ENCODE data around the gene ACSM6. TPM values are rescaled to one million over a fixed set of nuclear protein-coding genes. Genes with fewer than 3 reads are reported as not detected.

Gene ACSM6
- total and polyA plus RNA-seq, 2 donors (not counting 3 experiments of a cell fraction or from before 2014, with no cell fraction given) = not detected

- FAIRE-seq (no peak), DNase-seq (ENCODE audit: low read depth, low spot score) (no peak)
- no peak overlapping the region for H3K9ac ChIP-seq (replicated peaks; ENCODE audit: extremely low read depth, insufficient read depth, low read length)
- no peak overlapping the region for H2AFZ ChIP-seq (ENCODE audit: low read depth, low read length)
- no peaks in the 10 kb centered on the region for H3K79me2 ChIP-seq (ENCODE audit: control insufficient read depth, insufficient read depth, low read length)
- peaks cover 10% of the 10 kb centered on the region for H3K4me1 ChIP-seq (ENCODE audit: control insufficient read depth, extremely low read depth, insufficient read depth, low read length)
- no peaks in the 10 kb centered on the region for H3K27me3 ChIP-seq (ENCODE audit: control insufficient read depth in 2 of 2, insufficient read depth in 2 of 2, low read length in 2 of 2)
- ChIA-PET CTCF (interaction anchor here (0.9 to 4.5 kb wide), 6 partner anchors 9 to 122 kb away, joined by 3 to 50 read pairs (median 4); no protein-coding TSS in a partner anchor), POLR2A (no interaction called here)
- dilution Hi-C loops (cut with MboI; ENCODE audit: extremely low pct_ligation_motif_present, low sequenced_read_pairs) (no loop called here), intact Hi-C loops (cut with micrococcal nuclease) (loop anchor here (10.0 kb wide), 1 partner anchor 276 kb away; no protein-coding TSS in a partner anchor)
- TF ChIP-seq MYC (IDR thresholded peaks at IDR 0.05; ENCODE audit: low read depth, low read length) (no peak), POLR2A (IDR thresholded peaks at IDR 0.05; ENCODE audit: low read depth, low read length) (no peak), CTCF (IDR thresholded peaks at IDR 0.05; ENCODE audit: extremely low read depth in 1 of 2, insufficient read depth in 1 of 2, low read depth in 1 of 2, low read length in 2 of 2) (no peak), FOS (IDR thresholded peaks at IDR 0.05; ENCODE audit: borderline replicate concordance, insufficient read depth, low read length) (no peak), POLR2AphosphoS5 (IDR thresholded peaks at IDR 0.05; ENCODE audit: insufficient read depth, low read depth, low read length) (no peak)
- BruUV-seq (replicated peaks) = no TSS peak
- no peak overlapping the region for H3K27ac ChIP-seq (ENCODE audit: insufficient read depth, low read depth, low read length)
- H3K4me3 ChIP-seq (replicated peaks in 1 of 3; ENCODE audit: insufficient read depth in 1 of 3, low read depth in 1 of 3, low read length in 3 of 3) = no peak overlapping the region
- no peaks in the 10 kb centered on the region for H3K9me3 ChIP-seq (replicated peaks; ENCODE audit: control insufficient read depth, insufficient read depth, low read length)
- no peaks in the 10 kb centered on the region for H4K20me1 ChIP-seq (replicated peaks; ENCODE audit: control insufficient read depth, extremely low read depth, insufficient read depth, low read length)
- H3K9me1 ChIP-seq (replicated peaks; ENCODE audit: control insufficient read depth, extremely low read depth, insufficient read depth, low read length) = no peaks in the 10 kb centered on the region
- H3K4me2 ChIP-seq (ENCODE audit: insufficient read depth, low read length) = no peak overlapping the region
- peaks cover 2 to 43% of the 10 kb centered on the region in 2 experiments for H3K36me3 ChIP-seq (ENCODE audit: control insufficient read depth in 2 of 2, extremely low read depth in 1 of 2, insufficient read depth in 2 of 2, low read length in 2 of 2)
Observed at GRCh38 chr10:95240811-95241210, 46.8 kb downstream of the ACSM6 start.

- dilution Hi-C loops (cut with MboI; ENCODE audit: extremely low pct_ligation_motif_present, low sequenced_read_pairs) = no loop called here
- no peaks in the 10 kb centered on the region for H4K20me1 ChIP-seq (replicated peaks; ENCODE audit: control insufficient read depth, extremely low read depth, insufficient read depth, low read length)
- no peak overlapping the region for H3K4me2 ChIP-seq (ENCODE audit: insufficient read depth, low read length)
- peaks cover 2 to 44% of the 10 kb centered on the region in 2 experiments for H3K36me3 ChIP-seq (ENCODE audit: control insufficient read depth in 2 of 2, extremely low read depth in 1 of 2, insufficient read depth in 2 of 2, low read length in 2 of 2)
- no peak overlapping the region for H3K27ac ChIP-seq (ENCODE audit: insufficient read depth, low read depth, low read length)
- no peak overlapping the region for H2AFZ ChIP-seq (ENCODE audit: low read depth, low read length)
- H3K9me3 ChIP-seq (replicated peaks; ENCODE audit: control insufficient read depth, insufficient read depth, low read length) = no peaks in the 10 kb centered on the region
- H3K4me1 ChIP-seq (ENCODE audit: control insufficient read depth, extremely low read depth, insufficient read depth, low read length) = peaks cover 3% of the 10 kb centered on the region
- BruUV-seq (replicated peaks) = no TSS peak
- TF ChIP-seq MYC (IDR thresholded peaks at IDR 0.05; ENCODE audit: low read depth, low read length) = no peak
- no peak for TF ChIP-seq POLR2A (IDR thresholded peaks at IDR 0.05; ENCODE audit: low read depth, low read length)
- no peak for TF ChIP-seq FOS (IDR thresholded peaks at IDR 0.05; ENCODE audit: borderline replicate concordance, insufficient read depth, low read length)
- TF ChIP-seq MAX (IDR thresholded peaks at IDR 0.05; ENCODE audit: insufficient read depth, insufficient read length) = no peak
- TF ChIP-seq JUN (IDR thresholded peaks at IDR 0.05; ENCODE audit: borderline replicate concordance, insufficient read depth, insufficient read length, low read depth) = no peak
- TF ChIP-seq POLR2AphosphoS5 (IDR thresholded peaks at IDR 0.05; ENCODE audit: insufficient read depth, low read depth, low read length) = no peak
- no peak for TF ChIP-seq GATA2 (IDR thresholded peaks at IDR 0.05; ENCODE audit: insufficient read depth, insufficient read length, low read depth, low read length)
- no peak for TF ChIP-seq EZH2 (IDR thresholded peaks at IDR 0.05; ENCODE audit: borderline replicate concordance, low read depth, low read length, severe bottlenecking)
- TF ChIP-seq CTCF (IDR thresholded peaks at IDR 0.05; ENCODE audit: extremely low read depth in 1 of 2, insufficient read depth in 1 of 2, low read depth in 1 of 2, low read length in 2 of 2) = no peak
- H3K79me2 ChIP-seq (ENCODE audit: control insufficient read depth, insufficient read depth, low read length) = no peaks in the 10 kb centered on the region
- no peak overlapping the region for H3K9ac ChIP-seq (replicated peaks; ENCODE audit: extremely low read depth, insufficient read depth, low read length)
- FAIRE-seq (no peak), DNase-seq (ENCODE audit: low read depth, low spot score) (no peak)
- H3K27me3 ChIP-seq (ENCODE audit: control insufficient read depth in 2 of 2, insufficient read depth in 2 of 2, low read length in 2 of 2) = no peaks in the 10 kb centered on the region
- ChIA-PET CTCF (interaction anchor here (1.1 to 4.5 kb wide), 5 partner anchors 32 to 122 kb away, joined by 4 to 86 read pairs (median 11); no protein-coding TSS in a partner anchor), POLR2A (no interaction called here)
- H3K4me3 ChIP-seq (replicated peaks in 1 of 3; ENCODE audit: insufficient read depth in 1 of 3, low read depth in 1 of 3, low read length in 3 of 3) = no peak overlapping the region
- H3K9me1 ChIP-seq (replicated peaks; ENCODE audit: control insufficient read depth, extremely low read depth, insufficient read depth, low read length) = no peaks in the 10 kb centered on the region
- intact Hi-C loops (cut with micrococcal nuclease) = loop anchor here (10.0 kb wide), 1 partner anchor 277 kb away; no protein-coding TSS in a partner anchor
Observed at GRCh38 chr10:95241533-95241932, 47.5 kb downstream of the ACSM6 start.

Measured in endothelial cell of umbilical vein (primary cell).